Loucy (cell line): ENCODE measurements around the gene VWA1.

Source experiments
- H2AFZ ChIP-seq: fragments of 200-600 bp; sonication (generic); 2 replicates; pipeline ENCODE4 v1.6.0; 2016; ENCODE audit warnings: antibody characterized with exemption, mild to moderate bottlenecking, low read length, moderate library complexity
- H3F3A ChIP-seq: fragments of 200-600 bp; 2 replicates; pipeline ENCODE4 v1.6.0; 2016; ENCODE audit warnings: antibody characterized with exemption, low read depth, mild to moderate bottlenecking
- H3K27me3 ChIP-seq: fragments of 200-600 bp; sonication (generic); 2 replicates; pipeline ENCODE4 v1.6.1; 2014; ENCODE audit warnings: low read length, mild to moderate bottlenecking; ENCODE audit not compliant: insufficient read depth, poor library complexity, severe bottlenecking
- H3K36me3 ChIP-seq: fragments of 200-600 bp; sonication (generic); 2 replicates; pipeline ENCODE4 v1.6.1; 2016; ENCODE audit warnings: low read length; ENCODE audit not compliant: insufficient read depth
- H3K4me1 ChIP-seq: fragments of 200-600 bp; sonication (generic); 2 replicates; pipeline ENCODE4 v1.5.1; 2014; ENCODE audit warnings: low read length, mild to moderate bottlenecking; ENCODE audit not compliant: insufficient read depth, poor library complexity, severe bottlenecking
- H3K4me2 ChIP-seq: fragments of 200-600 bp; sonication (generic); 2 replicates; pipeline ENCODE4 v1.6.0; 2014; ENCODE audit warnings: antibody characterized with exemption, low read length, low read depth, mild to moderate bottlenecking; ENCODE audit not compliant: poor library complexity, severe bottlenecking
- H3K4me3 ChIP-seq: fragments of 200-600 bp; sonication (generic); 2 replicates; pipeline ENCODE4 v1.5.1; 2014; ENCODE audit warnings: low read length, mild to moderate bottlenecking, mixed read lengths; ENCODE audit not compliant: poor library complexity, severe bottlenecking
- H3K79me2 ChIP-seq: fragments of 200-600 bp; sonication (generic); 2 replicates; pipeline ENCODE4 v1.6.1; 2014; ENCODE audit warnings: low read length; ENCODE audit not compliant: insufficient read depth
- H3K9ac ChIP-seq: fragments of 200-600 bp; sonication (generic); 2 replicates; pipeline ENCODE4 v1.6.0; 2014; ENCODE audit warnings: mild to moderate bottlenecking, low read depth, low read length, moderate library complexity; ENCODE audit not compliant: poor library complexity, severe bottlenecking
- H3K9me2 ChIP-seq: fragments of 200-600 bp; sonication (generic); replicated peaks from 2 replicates; pipeline ENCODE4 v1.6.1; 2016; ENCODE audit warnings: low read depth, low read length, mixed read lengths
- H3K9me3 ChIP-seq: fragments of 200-600 bp; sonication (generic); 2 replicates; pipeline ENCODE4 v1.6.1; 2014; ENCODE audit warnings: mild to moderate bottlenecking, antibody characterized with exemption, low read length, low read depth; ENCODE audit not compliant: insufficient read depth
- H4K20me1 ChIP-seq: fragments of 200-600 bp; sonication (generic); 2 replicates; pipeline ENCODE4 v1.6.0; 2014; ENCODE audit warnings: antibody characterized with exemption, low read length, mild to moderate bottlenecking; ENCODE audit not compliant: insufficient read depth, poor library complexity, severe bottlenecking
- EZH2phosphoT487 ChIP-seq: fragments of 200-600 bp; IDR thresholded peaks from 2 replicates; pipeline ENCODE4 v1.6.1; 2018; ENCODE audit warnings: antibody characterized with exemption, mild to moderate bottlenecking, moderate library complexity, borderline replicate concordance
- TF ChIP-seq, protein P1 (sequence below): fragments of 200-600 bp; sonication (generic); conservative IDR thresholded peaks from 2 replicates; pipeline ENCODE4 v1.5.1; 2014; ENCODE audit warnings: mild to moderate bottlenecking, antibody characterized with exemption, low read length

The VWA1 gene

GRCh38 chr1:1426496-1427105 lies 8.9 kb upstream of the VWA1 start:
- no peak overlapping the region for H3K4me3 ChIP-seq
- no peak overlapping the region for H3K4me2 ChIP-seq
- H3F3A ChIP-seq: no peaks in the 10 kb centered on the region
- no peaks in the 10 kb centered on the region for H3K27me3 ChIP-seq
- H2AFZ ChIP-seq: no peak overlapping the region
- H3K4me1 ChIP-seq: peaks cover 11% of the 10 kb centered on the region
- H3K9me2 ChIP-seq: no peaks in the 10 kb centered on the region
- H4K20me1 ChIP-seq: no peaks in the 10 kb centered on the region
- H3K9me3 ChIP-seq: no peaks in the 10 kb centered on the region
- H3K36me3 ChIP-seq: no peaks in the 10 kb centered on the region
- TF ChIP-seq, protein P1, sequence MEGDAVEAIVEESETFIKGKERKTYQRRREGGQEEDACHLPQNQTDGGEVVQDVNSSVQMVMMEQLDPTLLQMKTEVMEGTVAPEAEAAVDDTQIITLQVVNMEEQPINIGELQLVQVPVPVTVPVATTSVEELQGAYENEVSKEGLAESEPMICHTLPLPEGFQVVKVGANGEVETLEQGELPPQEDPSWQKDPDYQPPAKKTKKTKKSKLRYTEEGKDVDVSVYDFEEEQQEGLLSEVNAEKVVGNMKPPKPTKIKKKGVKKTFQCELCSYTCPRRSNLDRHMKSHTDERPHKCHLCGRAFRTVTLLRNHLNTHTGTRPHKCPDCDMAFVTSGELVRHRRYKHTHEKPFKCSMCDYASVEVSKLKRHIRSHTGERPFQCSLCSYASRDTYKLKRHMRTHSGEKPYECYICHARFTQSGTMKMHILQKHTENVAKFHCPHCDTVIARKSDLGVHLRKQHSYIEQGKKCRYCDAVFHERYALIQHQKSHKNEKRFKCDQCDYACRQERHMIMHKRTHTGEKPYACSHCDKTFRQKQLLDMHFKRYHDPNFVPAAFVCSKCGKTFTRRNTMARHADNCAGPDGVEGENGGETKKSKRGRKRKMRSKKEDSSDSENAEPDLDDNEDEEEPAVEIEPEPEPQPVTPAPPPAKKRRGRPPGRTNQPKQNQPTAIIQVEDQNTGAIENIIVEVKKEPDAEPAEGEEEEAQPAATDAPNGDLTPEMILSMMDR: no peak
- TF ChIP-seq EZH2phosphoT487: no peak
- no peak overlapping the region for H3K9ac ChIP-seq
- no peaks in the 10 kb centered on the region for H3K79me2 ChIP-seq

- no peaks in the 10 kb centered on the region for H3K36me3 ChIP-seq
- TF ChIP-seq, protein P1: no peak
- no peak for TF ChIP-seq EZH2phosphoT487
- peaks cover 9% of the 10 kb centered on the region for H3K4me1 ChIP-seq
- no peak overlapping the region for H3K9ac ChIP-seq
- no peaks in the 10 kb centered on the region for H3K9me3 ChIP-seq
- H3K4me2 ChIP-seq: no peak overlapping the region
- no peaks in the 10 kb centered on the region for H3K79me2 ChIP-seq
- no peaks in the 10 kb centered on the region for H4K20me1 ChIP-seq
- H2AFZ ChIP-seq: no peak overlapping the region
- H3F3A ChIP-seq: no peaks in the 10 kb centered on the region
- H3K27me3 ChIP-seq: no peaks in the 10 kb centered on the region
- H3K9me2 ChIP-seq: no peaks in the 10 kb centered on the region
- no peak overlapping the region for H3K4me3 ChIP-seq
Observed at GRCh38 chr1:1427106-1427819, 8.2 kb upstream of the VWA1 start.

GRCh38 chr1:1427820-1428148 lies 7.7 kb upstream of the VWA1 start:
- Histone ChIP-seq H3K4me3 (no peak overlapping the region), H3K27me3 (no peaks in the 10 kb centered on the region), H3K9ac (no peak overlapping the region), H3F3A (no peaks in the 10 kb centered on the region), H3K4me1 (peaks cover 4% of the 10 kb centered on the region), H3K4me2 (no peak overlapping the region), H3K36me3 (no peaks in the 10 kb centered on the region), H3K9me2 (no peaks in the 10 kb centered on the region), H3K79me2 (no peaks in the 10 kb centered on the region), H3K9me3 (no peaks in the 10 kb centered on the region), H2AFZ (no peak overlapping the region), H4K20me1 (no peaks in the 10 kb centered on the region)
- TF ChIP-seq EZH2phosphoT487: no peak
- TF ChIP-seq, protein P1: no peak
